ENCODE results near the gene IGSF21. TPM values are rescaled to one million over a fixed set of nuclear protein-coding genes. Genes with fewer than 3 reads are reported as not detected.

The IGSF21 gene
- total RNA-seq, 1 donor from 2014 or later, result 0.89 TPM

- no peak for DNase-seq
- no peak for ATAC-seq (ENCODE audit: poor library complexity)
- intact Hi-C loops (cut with DNase I), result loop anchor here (10.0 kb wide), 1 partner anchor 167 kb away; no protein-coding TSS in a partner anchor
These were observed 15.7 kb upstream of the IGSF21 start for GRCh38 chr1:18091660-18092446.

- intact Hi-C loops (cut with DNase I), result loop anchor here (10.0 kb wide), 1 partner anchor 168 kb away; no protein-coding TSS in a partner anchor
- DNase-seq (no peak), ATAC-seq (ENCODE audit: poor library complexity) (no peak)
These were observed 14.4 kb upstream of the IGSF21 start for GRCh38 chr1:18093193-18093592.

GRCh38 chr1:18093646-18094045 is 14.0 kb upstream of the IGSF21 start:
- ATAC-seq (ENCODE audit: poor library complexity), result no peak
- no peak for DNase-seq
- intact Hi-C loops (cut with DNase I), result loop anchor here (10.0 kb wide), 1 partner anchor 169 kb away; no protein-coding TSS in a partner anchor

DNA sequence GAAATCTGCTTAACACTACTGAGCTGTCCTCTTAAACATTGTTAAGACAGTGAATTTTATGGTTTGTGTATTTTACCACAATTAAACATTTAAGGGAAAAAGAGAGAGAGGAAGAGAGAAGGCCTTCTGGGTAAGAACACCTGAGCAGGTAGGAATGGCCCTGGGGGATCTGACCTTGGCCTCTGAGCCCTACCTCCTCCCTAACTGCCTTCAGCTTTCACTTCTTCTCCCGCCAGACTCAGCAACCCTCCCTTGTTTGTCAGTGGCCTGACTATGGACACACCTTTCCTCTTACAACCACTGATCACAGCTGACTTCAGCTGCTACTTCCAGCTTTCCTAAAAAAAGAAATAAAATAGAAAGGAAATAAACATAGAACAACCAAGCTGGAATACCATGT is 13.5 kb upstream of the IGSF21 start:
- intact Hi-C loops (cut with DNase I), result loop anchor here (10.0 kb wide), 1 partner anchor 169 kb away; no protein-coding TSS in a partner anchor
- ATAC-seq (ENCODE audit: poor library complexity), result no peak

GRCh38 chr1:18097206-18097605 is 10.4 kb upstream of the IGSF21 start:
- no peak for DNase-seq
- ATAC-seq (ENCODE audit: poor library complexity), result no peak
- intact Hi-C loops (cut with DNase I), result loop anchor here (10.0 kb wide), 1 partner anchor 172 kb away; no protein-coding TSS in a partner anchor

More for the DNA sequence above, 13.5 kb upstream of the IGSF21 start:
- DNase-seq, result no peak

DNA sequence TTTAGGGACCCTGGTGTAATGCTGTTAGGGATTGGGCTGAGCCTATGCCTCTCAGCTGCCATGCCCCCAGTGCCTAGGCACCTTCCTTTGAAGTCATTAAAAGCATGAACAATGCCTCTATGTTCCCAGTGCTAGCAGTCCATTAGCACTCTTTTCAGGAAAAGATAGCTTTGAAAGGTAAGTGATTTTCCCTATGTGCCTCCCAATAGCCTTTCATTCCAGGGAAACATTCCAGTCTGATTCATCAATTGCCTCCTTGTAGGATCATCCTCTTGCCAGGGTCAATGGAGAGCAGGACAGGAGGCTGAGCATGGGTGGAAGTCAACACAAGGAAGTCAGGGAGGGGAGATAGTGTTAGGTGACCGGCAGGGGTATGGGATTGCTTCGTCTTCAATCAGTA is 8.6 kb upstream of the IGSF21 start:
- DNase-seq (no peak), ATAC-seq (ENCODE audit: poor library complexity) (no peak)
- intact Hi-C loops (cut with DNase I), result loop anchor here (10.0 kb wide), 1 partner anchor 174 kb away; no protein-coding TSS in a partner anchor

- ATAC-seq (ENCODE audit: poor library complexity) (no peak), DNase-seq (no peak)
- intact Hi-C loops (cut with DNase I), result no loop called here
These were observed 7.5 kb upstream of the IGSF21 start for GRCh38 chr1:18100060-18100459.

DNA sequence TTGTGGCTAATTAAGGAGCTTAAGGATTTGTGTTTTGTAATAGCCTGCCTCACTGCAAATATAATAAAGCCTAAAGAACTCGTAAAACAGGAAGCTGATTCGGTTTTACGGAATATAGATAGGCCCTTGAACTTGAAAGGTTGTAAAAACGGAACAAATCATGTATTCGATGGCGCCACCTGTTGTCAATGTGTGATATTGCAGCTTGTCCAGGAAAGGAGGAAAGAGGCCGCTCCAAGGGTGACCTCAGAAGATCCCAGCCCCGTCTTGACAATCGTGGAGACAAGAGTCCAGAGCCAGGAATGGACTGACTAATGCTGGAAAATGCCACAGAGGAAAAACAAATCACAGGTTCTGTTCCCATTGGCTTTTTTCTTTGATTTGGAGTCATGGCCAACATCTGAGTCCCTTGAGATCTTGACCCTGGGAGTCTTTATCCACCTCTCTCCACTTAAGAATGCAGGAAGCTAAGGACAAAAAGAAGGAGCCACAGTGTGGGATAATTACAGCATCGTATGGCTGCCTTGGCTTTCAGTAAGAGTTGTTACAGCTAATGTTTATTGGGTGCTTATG is 7.0 kb upstream of the IGSF21 start:
- ATAC-seq (ENCODE audit: poor library complexity) (peak; percentile 56), DNase-seq (no peak)
- intact Hi-C loops (cut with DNase I), result no loop called here

DNA sequence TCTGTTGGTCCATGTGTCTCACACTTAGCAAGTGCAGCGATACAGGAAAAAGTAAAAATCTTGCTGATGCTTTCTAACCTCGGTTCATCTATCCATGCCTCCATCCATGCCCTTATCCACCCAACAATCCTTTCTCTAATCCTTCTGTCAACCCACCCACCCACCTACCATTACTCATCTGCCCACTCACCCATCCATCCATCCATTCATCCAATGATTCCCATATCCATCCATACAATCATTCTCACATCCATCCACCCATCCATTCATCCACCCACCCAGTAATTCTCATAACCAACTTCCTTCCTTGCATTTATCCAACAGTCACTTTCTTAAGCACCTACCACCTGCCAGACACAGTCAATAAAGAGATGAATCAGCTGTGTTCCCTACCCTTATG is 6.1 kb upstream of the IGSF21 start:
- intact Hi-C loops (cut with DNase I), result no loop called here
- DNase-seq, result no peak

GRCh38 chr1:18103788-18104421 is 3.7 kb upstream of the IGSF21 start:
- no peak for ATAC-seq (ENCODE audit: poor library complexity)
- intact Hi-C loops (cut with DNase I), result no loop called here

More for the DNA sequence above, 6.1 kb upstream of the IGSF21 start:
- ATAC-seq (ENCODE audit: poor library complexity), result no peak

GRCh38 chr1:18104546-18105100 is 3.0 kb upstream of the IGSF21 start:
- DNase-seq (no peak), ATAC-seq (ENCODE audit: poor library complexity) (no peak)
- intact Hi-C loops (cut with DNase I), result no loop called here

More at GRCh38 chr1:18103788-18104421, 3.7 kb upstream of the IGSF21 start:
- no peak for DNase-seq

DNA sequence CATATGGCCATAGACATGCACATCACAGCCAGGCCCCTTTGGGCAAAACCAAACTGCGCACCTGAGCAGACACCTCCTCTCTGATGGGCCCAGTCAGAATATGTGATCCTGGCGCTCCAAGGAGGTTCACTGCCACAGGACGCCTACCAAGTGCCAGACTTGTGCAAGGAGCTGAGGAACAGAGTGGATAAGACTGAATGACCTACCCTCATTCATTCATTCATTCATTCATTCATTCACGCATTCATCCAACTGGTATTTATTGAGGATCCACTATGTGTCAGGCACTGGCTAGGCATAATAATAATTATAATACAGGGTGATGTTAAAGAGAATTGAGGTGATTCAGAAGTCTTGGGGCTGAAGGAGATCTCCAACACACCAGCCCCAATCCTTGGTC is 2.4 kb upstream of the IGSF21 start:
- no peak for ATAC-seq (ENCODE audit: poor library complexity)
- no peak for DNase-seq
- intact Hi-C loops (cut with DNase I), result no loop called here

DNA sequence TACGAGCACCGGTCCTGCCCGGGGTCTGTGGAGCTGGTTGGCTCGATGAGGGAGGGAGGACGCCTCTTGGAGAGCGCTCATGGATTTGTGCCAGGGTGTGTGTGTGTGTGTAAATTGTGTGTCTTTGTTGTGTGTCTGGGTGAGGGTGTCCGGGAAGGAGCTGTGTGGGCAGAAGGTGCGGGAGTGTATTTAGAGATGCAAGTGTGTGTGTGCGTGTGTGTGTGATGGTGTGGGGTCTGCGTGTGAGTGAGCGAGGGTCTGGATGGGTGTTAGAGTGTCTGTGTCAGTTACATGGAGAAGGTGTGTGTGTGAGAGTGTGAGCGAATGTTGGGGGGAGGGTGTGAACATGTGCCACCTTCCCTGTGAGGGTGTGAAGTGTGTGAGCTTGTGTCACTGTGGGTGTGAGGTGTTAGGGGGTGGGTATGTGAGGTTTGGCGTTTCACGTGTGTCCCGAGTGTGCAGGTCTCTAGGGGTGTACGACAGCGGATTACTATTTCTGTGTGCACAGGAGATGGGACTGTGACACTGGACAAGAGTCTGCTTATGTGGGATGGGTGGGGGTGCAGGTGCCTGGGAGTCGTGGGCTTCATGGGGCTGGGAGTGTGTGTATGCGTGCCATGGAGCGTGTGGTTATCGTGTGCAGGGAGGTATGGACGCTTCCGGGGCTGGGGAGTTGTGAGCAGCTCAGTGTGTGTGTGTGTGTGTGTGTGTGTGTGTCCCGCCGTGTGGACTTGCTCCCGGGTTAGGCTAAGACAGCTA is 880 bp downstream of the IGSF21 start:
- intact Hi-C loops (cut with DNase I), result no loop called here
- ATAC-seq (ENCODE audit: poor library complexity), result no peak
- DNase-seq, result no peak

DNA sequence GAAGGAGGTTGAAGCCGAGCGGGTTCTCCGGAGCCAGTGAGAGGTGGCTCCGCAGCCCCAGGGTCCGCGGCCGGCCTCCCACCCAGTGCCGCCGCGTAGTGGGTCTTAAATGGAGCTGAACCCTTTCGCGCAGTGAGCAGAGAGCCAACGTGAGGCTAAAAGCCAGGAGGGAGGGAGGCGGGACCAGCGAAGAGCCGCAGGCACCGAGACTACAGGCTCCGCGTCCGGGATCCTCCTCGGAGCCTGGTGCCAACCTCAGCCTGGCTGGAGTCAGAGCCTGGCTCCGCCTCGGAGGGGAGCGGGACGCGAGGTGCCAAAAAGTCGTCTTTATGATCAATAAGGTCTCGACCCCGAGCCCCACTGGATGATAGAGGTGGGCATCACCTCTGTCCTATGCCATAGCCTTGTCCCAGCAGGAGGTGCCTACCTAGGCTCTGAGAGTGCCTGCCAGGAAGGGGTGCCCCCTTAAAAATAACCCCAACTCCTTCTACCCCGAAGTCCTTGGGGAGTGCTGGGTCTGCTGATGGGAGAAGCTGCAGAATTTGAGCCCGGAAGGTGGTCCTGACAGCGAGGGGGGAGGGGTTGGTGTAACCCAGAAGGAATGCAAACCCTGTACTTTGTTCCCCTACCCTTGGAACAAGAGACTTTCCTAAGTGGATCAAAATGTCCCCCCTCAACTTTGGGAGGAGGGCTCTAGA is 1.6 kb downstream of the IGSF21 start:
- peak; percentile 49 for DNase-seq
- intact Hi-C loops (cut with DNase I), result no loop called here
- ATAC-seq (ENCODE audit: poor library complexity), result peak; percentile 31

DNA sequence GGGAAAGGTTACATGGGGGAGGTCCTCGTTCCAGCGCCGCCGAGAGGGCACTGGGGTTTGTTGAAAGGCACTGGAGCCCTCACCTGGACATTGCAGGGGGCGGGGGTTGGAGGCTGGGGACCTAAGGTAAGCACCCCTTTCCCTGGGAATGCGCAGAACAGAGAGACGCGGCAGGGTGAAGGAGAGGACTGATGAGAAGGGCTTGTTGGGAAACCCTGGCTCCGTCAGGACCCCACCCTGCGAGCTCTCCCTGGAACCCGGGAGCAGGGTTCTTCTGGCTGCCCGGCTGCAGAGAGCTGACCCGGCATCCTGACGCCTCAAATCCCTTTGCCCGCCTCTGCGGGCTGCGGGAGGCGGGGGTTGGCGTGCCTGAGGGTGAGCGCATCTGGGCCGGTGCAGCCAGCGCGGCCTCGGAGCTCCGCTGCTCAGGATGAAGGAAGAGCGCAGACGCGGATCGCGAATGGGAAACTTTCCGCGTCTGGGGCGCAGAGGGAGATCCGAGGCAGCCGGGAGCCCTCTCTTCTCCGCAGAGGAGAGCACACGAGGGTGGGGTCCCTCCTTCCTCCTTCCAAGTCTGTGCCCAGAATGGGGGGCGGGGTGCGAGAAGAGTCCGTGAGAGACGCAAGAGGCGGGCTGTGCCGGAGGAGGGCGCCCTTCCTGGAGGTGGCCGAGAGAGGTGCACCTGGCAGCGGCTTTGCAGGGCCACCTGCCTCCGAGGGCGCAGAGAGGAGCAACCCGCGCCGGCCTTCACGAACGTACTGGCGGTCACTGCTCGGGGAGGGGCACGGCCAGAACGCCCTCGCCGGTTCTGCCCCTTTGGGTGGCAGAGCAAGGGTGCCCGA is 2.4 kb downstream of the IGSF21 start:
- DNase-seq (peak; percentile 70), ATAC-seq (ENCODE audit: poor library complexity) (peak; percentile 51)
- intact Hi-C loops (cut with DNase I), result no loop called here

- DNase-seq, result no peak
- ATAC-seq (ENCODE audit: poor library complexity), result peak; percentile 5
- intact Hi-C loops (cut with DNase I), result no loop called here
These were observed 3.0 kb downstream of the IGSF21 start for GRCh38 chr1:18110598-18110939.

DNA sequence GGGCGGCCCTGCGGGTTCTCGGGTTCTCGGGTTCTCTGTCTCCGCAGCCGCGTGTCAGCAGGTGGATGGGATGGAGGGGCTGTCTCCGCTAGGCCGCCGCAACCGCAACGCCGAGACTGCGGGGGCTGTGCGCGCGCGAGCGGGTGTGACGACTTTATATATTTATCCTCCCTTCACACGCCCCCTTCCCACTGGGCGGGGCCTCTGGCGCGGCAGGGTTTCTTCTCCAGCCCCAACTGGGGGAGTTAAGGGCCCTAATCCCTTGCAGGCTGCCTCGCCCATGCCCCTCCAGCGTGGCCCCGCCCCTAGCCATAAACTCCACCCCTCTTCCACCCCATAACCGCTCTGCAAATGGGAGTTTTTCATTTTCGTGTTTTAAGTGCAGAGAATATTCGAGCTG is 3.4 kb downstream of the IGSF21 start:
- peak; percentile 23 for ATAC-seq (ENCODE audit: poor library complexity)
- peak; percentile 53 for DNase-seq
- intact Hi-C loops (cut with DNase I), result no loop called here

All from Right ventricle myocardium superior (tissue), 1 donor.